NCI-H526 treated with DMSO at 0.1 percent for 48 hours (cell line): ENCODE results near the gene HAUS8.
"Not testable (repeated sequence)": the region's sequence is repeated elsewhere in the genome, so short reads cannot be mapped to it uniquely, and the experiment has no call there.

ENCODE experiments used
- DNase-seq: peaks from one replicate; lab custom pipeline; 2025; lab: John Stamatoyannopoulos, UW

The HAUS8 gene

DNA sequence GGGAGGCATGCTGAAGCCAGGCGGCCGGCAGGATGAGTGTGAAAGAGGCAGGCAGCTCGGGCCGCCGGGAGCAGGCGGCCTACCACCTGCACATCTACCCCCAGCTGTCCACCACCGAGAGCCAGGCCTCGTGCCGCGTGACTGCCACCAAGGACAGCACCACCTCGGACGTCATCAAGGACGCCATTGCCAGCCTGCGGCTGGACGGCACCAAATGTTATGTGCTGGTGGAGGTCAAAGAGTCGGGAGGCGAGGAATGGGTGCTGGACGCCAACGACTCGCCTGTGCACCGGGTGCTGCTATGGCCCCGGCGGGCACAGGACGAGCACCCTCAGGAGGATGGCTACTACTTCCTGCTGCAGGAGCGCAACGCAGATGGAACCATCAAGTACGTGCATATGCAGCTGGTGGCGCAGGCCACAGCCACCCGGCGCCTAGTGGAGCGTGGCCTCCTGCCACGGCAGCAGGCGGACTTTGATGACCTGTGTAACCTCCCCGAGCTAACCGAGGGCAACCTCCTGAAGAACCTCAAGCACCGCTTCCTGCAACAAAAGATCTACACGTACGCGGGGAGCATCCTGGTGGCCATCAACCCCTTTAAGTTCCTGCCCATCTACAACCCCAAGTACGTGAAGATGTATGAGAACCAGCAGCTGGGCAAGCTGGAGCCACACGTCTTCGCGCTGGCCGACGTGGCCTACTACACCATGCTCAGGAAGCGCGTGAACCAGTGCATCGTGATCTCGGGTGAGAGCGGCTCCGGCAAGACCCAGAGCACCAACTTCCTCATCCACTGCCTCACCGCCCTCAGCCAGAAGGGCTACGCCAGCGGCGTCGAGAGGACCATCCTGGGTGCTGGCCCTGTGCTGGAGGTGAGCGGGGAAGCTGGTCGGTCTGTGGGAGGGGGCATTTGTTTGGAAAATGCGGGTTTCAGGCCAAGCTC is 26.7 kb upstream of the HAUS8 start:
- DNase-seq = no peak

DNA sequence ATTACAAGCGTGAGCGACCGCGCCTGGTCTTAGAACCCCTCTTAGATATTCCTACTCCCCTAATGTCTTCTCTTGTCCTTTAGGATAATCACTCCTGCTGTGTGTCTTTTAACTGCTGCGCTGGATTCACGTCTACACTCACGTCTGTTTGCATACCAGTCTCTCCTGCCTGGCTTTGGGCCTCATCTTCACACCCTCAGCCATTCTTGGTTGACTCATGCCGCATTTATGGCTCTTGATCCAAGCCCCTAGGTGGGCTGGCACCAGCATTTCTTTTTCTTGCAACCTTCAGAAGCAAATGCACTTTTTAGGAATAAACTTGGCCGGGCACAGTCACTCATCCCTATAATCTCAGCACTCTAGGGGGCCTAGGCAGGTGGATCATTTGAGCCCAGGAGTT is 23.1 kb upstream of the HAUS8 start:
- no peak for DNase-seq

DNA sequence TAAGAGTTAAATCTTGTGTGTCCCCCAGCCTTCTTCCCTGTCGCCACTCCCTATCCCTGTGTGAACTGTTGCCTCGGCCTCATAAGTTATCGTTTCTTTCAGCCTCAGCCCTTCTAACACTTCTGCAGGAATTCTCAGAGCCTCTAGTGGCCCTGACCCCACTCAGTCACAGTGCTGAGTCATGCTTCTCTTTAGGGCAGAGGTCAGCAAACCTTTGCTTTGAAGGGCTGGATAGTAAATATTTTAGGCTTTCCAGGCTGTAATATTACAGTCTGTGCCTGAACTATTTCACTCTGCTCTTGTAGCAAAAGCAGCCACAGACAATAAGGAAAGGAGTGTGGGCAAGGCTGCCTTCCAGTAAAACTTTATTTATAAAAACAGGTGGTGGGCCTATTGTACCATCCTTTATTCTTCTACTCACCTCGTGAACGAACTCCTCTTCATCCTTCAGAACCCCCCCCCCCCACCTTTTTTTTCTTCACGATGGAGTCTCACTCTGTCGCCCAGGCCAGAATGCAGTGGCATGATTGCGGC is 22.4 kb upstream of the HAUS8 start:
- DNase-seq = no peak

DNA sequence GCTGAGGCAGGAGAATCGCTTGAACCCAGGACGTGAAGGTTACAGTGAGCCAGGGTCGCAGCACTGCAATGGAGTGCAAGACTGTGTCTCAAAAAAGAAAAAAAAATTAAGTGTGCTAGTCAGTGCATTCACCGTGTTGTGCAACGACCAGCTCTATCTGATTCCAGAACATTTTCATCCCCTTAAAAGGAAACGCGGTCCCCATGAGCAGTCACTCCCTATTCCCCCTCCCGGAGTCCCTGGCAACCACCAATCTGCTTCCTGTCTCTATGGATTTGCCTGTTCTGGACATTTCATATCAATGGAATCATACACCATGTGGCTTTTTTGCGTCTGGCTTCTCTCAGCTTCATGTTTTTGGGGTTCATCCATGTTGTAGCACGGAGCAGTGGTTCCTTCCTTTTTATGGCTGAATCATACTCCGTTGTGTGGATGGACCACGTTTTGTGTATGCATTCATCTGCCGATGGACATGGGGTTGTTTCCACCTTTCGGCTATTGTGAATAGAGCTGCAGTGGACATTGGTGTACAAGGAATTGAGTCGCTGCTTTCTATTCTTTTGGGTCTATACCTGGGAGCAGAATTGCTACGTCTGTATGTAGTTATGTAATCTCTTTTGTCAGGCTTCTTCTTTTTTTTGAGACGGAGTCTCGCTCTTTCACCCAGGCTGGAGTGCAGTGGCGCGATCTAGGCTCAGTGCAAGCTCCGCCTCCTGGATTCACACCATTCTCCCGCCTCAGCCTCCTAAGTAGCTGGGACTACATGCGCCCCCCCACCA is 20.1 kb upstream of the HAUS8 start:
- DNase-seq = no peak

DNA sequence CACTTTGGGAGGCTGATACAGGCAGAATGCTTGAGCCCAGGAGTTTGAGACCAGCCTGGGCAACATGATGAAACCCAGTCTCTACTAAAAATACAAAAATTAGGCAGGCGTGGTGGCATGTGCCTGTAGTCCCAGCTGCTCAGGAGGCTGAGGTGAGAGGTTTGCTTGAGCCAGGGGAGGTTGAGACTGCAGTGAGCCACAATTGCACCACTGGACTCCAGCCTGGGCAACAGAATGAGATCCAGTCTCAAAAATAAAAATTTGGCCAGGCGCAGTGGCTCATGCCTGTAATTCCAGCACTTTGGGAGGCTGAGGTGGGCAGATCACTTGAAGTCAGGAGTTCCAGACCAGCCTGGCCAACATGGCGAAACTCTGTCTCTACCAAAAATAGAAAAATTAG is 19.4 kb upstream of the HAUS8 start:
- not testable (repeated sequence) for DNase-seq

GRCh38 chr19:17092696-17093095 is 17.4 kb upstream of the HAUS8 start:
- no peak for DNase-seq

DNA sequence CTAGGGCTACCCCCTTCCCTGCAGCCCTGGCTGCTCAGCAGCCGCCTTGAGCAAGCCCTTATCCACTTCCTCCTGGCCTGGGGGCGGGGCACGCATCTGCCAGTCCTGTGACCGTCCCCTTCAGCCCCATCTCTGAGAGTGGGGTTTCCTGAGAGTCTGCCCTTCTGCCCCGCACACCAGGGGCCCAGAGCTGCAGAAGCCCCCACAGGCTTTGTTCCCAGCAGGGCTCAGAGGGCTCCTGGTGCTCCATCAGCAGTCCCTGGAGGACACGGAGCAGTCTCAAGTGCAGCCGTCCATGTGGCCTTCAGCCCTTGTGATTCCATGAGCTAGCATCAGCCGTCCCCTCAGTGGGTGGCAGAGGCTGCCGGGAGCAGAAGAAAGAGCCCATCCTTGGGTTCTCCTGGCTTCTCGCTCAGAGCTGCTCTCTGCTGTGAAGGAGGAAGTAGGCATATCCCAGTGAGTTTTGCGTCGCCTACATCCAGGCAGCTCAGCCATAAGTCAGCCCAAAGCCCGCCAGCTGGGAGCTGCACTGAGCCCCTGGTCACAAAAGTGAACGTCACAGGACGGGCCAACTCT is 16.6 kb upstream of the HAUS8 start:
- DNase-seq = no peak

DNA sequence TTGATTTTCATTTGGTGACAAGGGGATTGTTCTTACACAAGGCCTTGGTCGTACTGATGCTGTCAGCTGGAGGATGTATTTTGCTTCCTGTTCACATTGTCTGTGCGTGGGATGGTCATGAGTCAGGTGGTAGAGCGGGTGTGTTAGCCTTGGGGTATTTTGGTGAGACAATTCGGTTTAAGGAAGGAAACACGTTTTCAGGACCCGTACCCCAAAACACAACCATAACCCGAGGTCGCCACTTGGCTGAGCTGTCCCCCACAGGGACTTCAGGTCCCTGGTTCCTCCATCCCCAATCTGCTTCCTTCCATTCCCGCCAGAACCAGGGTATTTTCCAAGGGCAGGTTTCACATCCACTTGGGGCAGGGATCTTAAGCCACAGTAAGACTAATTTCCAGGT is 15.3 kb upstream of the HAUS8 start:
- no peak for DNase-seq

DNA sequence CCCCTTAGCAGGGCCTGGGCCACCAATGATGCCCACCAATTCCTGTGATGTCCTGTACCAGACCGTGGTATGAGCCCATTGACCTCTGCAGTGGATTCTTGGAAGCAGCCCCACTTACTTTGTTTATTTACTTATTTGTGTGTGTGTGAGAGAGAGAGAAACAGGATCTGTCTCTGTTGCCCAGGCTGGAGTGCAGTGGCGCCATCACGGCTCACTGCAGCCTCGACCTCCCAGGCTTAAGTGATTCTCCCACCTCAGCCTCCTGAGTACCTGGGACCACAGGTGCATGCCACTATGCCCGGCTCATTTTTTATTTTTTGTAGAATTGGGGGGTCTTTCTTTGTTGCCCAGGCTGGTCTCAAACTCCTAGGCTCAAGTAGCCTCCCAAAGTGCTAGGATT is 13.3 kb upstream of the HAUS8 start:
- DNase-seq = no peak

DNA sequence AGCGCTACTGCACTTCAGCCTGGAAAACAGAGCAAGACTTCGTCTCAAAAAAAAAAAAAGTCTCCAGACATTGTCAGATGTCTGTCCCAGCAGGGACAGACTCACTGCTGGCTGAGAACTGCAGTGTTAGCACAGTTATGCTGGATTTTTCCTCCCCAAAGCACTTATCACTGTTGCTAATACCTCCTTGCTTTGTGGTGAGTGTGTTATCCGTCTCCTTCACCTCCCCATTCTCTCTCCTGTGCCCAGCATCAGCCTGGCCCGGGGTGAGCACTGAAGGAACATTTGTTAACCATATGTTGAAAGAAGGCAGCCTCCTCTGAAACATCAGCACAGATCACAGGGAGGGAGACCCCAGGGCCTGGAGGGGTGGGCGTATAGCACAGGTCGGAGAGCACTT is 11.6 kb upstream of the HAUS8 start:
- no peak for DNase-seq

DNA sequence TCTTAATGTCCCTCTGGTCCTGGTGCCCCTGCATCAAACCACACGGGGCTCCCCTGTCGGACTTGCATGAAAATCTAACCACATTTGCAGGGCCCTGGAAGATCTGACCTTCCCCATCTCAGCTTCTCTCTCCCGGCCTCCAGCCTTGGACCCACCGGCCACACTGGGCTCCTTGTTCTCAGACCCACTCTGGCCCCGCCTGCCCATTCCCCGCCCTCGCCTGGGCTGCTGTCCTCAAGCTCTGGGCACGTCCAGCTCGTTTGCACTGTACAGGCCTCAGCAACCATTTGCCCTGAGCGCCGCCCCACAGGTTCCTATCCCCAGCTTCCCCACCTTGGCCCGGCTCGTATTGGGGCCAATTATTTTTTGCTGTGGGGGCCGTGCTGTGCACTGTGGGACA is 10.9 kb upstream of the HAUS8 start:
- DNase-seq = no peak

DNA sequence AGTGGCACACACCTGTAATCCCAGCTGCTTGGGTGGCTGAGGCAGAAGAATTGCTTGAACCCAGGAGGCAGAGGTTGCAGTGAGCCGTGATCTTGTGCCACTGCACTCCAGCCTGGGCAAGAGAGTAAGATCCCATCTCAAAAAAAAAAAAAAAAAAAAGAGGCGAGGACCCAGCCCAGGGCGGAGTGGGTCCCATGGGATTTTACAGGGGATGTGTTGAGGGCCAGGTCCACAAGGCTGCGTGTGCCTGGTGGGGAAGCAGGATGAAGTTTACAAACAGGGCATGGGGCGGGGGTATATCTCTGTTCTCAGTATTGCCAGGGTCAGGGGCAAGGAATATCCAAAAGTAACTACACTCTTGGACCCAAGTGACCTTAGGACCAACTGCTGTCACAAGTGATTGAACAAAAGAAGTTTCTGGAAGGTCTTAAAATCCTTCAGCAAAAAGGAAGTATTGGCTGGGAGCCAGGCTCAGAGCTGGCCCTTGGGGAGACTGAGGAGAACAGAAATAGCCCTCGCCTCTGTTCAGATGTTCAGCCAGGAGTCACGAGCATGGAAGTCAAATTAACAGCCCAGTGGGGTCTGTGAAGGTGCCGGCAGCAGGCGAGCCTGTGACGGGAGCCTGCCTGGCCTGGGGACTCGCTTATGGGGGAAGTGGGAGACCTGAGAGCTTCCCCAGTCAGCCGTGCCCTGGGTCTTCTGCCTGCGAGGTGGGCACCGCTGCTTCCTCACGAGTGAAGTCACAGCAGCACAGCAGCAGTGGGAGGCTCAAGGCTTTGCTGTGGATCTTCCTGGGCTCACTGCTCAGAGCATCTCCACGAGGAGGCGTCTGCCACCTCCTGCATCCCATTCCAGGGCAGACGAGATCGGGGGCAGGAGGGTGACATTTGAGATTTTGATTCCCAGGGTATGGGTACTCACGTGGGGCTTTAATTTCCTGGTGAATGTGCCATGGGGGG is 6.7 kb upstream of the HAUS8 start:
- DNase-seq = no peak

DNA sequence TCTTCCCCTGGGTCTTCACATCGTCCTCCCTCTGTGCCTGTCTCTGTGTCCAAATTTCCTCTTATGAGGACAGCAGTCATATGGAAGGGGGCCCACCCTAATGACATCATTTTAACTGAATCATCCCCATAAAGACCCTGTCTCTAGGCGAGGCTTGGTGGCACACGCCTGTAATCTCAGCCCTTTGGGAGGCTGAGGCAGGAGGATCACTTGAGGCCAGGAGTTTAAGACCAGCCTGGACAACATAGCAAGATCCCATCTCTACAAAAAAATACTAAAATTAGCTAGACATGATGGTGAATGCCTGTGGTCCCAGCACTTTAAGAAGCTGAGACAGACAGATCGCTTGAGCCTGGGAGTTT is 5.2 kb upstream of the HAUS8 start:
- DNase-seq = no peak

DNA sequence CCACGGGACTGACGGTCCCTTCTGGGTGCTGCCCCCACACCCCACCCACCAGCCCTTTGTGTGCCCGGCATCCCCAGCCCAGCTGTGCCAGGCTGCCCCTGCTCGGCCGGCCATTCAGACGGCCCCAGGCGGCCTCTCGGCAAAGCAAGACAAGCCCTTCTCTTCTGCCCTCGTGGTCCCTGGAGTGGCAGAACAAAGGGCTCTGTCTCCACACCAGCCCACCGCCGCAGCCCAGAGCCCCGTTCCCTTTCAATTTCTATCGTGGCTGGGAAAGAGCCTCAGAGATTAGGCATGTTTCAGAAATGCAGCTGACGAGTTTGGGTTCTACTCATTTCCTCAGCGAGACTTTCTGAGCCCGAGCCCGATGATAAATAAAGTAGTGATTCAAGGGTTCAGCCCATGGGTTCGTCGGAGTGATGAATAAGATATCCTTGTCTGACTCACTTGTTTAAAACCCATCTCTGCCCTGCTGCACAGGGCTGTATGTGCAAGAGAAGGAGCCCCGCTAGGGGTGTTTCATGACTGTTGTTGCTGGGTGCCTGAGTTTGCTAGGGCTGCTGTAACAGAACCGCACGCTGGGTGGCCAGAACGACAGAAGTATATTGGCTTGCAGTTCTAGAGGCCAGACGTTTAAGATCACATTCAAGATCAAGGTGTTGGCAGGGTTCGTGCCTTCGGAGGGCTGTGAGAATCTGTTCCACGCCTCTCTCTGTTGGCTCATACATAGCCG is 4.6 kb upstream of the HAUS8 start:
- peak; percentile 48 for DNase-seq

DNA sequence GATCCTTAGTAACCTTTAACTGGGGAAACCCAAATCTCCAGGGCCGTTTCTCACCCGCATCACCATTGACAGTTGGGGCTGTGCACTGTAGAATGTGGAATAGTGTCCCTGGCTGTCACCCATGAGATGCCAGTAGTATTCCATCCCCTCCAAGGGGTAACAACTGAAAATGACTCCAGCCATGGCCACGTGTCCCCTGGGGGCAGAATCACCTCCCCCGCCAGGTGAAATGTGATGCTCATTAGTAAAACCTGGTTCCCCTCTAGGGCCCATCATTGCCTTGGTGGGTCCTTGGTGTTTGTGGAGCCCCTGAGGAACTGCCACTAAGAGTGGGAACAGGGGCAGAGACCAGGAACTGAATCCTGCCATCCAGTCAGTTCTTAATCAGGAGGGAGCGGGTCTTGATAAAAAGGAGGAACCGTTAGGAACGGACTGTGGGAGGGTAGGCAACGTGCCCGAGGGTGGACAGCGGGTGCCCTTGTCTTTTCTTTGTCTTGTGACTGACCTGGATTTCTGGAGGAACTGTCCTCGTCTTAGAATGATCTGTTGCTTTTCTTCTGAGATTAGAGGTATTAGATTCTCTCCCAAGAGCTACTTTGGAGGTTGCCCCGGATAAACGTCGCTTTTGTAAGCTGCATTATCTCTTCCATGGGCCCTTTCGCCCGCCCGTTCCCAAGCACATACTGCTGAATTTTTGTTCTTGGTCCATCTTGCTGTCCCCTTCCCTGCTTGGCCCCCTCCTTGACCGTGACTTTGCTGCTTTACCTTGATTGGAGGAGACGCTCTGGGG is 3.9 kb upstream of the HAUS8 start:
- DNase-seq = no peak

DNA sequence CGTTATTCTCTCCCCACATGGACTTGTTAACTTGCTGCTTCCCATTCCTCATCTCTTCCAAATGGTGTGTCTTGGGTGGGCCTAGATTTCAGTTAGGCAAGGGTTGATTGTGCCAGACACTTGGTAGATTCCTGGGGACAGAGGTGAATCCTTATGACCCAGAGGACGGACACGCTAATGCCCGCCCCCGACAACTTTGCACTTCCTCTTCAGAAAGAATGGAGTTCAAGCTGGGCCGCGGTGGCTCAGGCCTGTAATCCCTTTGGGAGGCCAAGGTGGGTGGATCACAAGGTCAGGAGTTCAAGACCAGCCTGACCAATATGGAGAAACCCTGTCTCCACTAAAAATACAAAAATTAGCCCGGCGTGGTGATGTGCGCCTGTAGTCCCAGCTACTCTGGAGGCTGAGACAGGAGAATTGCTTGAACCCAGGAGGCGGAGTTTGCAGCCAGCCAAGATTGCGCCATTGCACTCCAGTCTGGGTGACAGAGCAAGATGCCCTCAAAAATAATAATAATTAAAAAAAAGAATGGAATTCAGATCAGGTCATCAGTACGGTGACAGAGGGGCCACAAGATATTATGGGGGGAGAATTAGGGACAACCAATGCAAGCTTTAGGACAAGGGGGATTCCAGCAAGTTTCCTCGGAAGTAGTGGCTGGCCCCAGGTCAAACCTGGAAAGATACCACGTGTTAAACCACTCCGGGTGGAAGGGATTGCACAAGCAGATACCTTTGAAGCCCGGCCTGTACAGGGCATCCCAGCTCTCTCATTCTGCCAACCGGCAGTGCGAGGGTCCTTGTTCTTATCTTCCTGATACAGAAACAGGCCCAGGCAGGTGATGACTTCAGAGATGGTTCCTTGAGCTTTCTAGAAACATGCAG is 3.0 kb upstream of the HAUS8 start:
- DNase-seq = no peak

DNA sequence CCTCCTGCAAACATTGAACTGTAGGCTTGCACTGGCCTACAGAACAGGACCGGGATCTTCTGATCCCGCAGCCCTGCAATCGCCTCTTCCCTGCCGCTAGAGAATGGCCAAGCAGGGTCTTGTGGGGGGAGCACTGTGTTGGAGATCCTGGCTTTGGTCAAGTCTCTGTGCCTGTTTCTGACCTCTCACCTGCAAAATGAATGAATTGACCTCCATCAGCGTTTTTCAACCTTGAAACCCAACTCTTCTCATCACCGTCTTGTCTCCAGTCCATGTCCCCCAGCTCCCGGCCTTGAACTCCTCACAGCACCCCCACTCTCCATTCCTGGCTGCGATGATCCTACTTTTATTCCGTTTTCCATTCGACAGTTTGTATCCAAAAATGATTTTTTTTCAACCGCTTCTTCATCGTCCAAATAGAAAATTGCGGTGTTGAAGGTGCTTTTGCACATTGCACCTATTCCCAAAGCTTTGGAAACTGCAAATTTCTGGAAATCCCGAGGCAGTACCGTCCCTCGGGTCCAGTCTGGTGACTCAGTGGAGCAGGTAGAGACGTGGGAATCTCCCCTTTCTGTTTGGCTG is 2.3 kb upstream of the HAUS8 start:
- no peak for DNase-seq

- no peak for DNase-seq
These were observed 1.3 kb upstream of the HAUS8 start for GRCh38 chr19:17076543-17076991.
